CD4-positive, alpha-beta T cell treated with Interleukin-2 at 100 ng/mL for 4 hours (primary cell): ENCODE measurements around the gene MOG.
A peak's percentile ranks its signal among the peaks of the same experiment; 100 is the strongest.
"Not testable (repeated sequence)": the region's sequence is repeated elsewhere in the genome, so short reads cannot be mapped to it uniquely, and the experiment has no call there.

Source experiments
- DNase-seq: peaks from one replicate; pipeline ENCODE4 v3.0.0-alpha.2; 2020; ENCODE audit warnings: low spot score

The MOG gene

DNA sequence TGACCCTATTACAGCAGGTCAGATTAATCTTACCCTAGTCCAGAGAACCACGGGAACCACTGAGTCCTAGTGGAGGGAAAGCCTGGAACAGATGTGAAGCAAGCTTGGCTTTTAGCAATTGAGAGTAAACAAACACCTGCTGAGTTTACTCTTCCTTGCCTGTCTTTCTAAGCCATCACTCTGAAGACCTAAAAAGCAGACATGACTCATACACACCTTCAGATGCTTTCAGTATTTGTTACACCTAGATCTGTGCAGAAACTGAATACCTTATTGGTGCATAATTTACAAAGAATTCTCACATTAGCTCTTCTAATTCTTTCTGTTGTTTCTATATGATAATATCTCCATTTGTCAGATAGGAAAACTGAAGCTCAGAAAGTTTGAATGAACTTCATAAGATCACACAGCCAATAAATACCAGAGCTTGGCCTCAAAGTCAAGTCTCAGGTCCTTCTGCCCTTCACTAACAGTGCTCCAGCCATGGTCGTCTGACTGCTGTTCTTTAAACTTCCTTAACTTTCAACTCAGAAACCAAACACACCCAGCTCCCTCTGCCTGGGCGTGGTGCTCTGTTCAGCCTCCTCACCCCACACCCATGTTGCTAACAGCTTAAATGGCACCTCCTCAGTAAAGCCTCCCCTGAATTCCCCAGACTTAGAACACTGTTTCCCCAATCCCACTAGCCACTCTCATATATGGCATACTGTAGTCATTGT is 15.3 kb upstream of the MOG start:
- peak; percentile 57 for DNase-seq

DNA sequence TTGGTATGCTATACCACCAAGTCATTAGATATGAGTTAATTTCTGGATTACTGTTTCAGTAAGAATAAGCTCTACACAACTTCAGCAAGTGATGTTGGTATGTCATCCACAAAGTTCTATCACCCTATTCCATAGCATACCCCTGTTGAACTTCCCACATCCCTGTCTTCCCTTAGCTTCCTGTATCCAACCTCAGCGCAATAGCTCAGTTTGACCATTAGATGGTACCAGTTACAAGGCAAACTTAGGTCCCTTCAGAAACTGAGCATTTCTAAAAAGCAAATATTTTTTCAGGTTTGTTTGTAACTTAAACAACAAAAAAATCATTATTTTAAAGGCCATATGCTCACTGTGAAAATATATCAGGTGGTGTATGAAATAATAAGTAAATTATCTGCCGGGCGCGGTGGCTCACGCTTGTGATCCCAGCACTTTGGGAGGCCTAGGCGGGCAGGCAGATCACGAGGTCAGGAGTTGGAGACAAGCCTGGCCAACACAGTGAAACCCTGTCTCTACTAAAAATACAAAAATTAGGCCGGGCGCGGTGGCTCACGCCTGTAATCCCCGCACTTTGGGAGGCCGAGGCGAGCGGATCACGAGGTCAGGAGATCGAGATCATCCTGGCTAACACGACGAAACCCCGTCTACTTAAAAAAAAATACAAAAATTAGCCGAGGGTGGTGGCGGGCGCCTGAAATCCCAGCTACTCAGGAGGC is 8.8 kb upstream of the MOG start:
- DNase-seq: no peak

DNA sequence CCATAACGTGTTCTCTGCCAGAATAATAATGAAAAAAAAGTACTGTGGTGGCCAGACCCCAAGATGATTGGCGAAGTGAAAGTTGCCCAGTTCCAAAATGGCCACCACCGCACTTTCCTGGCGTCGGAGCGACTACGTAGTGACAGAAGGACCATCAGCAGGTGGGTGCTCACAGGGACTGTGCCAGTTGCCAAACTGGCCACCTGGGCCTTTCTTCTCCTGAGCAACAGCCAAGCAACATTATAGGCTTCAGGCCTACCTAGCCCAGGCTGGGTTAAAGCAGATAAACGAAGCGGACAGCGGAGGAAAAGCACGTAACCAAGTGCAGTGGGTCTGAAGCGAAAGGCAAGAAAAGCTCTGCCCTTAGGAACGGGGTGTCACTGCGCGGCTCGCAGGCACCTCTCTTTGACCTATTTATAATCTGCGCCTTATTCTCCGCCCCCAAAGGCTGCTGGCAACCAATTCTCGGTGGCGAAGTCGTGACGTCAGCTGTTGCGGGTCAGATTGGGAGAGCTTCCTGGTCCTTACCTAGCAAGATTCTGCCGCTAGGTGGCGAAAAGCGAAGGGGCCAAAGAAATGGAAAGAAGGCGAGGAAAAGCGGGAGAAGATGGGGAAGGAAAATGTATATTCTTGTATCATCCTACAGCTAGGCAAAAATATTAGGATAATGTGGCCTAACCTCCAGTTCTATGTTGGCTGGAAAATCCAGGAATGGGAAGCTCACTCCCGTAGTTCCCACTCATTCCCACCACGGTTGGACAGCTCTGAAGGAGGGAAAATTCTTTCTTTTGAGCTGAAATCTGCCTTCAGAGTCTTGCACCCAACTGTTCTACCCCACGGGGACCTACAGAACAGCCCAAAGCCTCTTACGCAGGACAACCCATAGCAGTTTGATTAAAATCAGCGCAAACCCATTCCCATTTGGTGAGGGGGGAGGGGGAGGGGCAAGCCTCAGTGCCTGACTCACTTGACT is 6.9 kb upstream of the MOG start:
- peak; percentile 99 for DNase-seq

DNA sequence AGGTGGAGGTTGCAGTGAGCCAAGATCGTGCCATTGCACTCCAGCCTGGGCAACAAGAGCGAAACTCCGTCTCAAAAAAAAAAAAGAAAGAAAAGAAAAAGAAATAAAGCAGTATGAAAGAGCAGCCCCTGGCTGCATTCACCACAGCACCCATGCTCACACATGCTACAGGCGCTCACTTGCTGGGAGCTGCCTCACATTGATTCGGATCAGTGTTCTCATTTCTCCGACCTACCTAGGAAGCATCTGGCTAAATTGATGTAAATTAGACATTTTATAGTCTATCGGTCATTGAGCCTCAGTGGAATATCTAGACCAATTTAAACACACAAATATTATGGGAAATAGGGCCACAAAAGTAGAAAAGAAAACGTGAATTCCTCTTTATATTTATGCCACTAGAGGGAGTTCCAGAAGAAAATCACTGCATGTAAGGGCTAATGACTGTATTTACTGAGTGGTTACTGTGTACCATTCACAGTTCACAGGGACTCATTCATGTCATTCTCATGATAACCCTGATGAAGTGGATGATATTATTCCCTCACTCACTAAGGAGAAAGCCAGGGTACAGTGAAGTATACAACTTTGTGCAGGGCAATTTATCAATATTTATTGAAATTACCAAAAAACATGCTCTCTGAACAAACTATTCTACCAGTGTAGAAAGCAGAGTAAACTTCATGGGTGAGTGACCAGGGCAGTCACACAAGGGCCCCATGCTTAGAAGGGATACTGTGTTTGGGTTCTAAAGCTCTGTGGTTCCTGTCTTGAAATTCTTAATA is 5.3 kb upstream of the MOG start:
- DNase-seq: peak; percentile 60

- no peak for DNase-seq
Observed at GRCh38 chr6:29652198-29652584, 4.7 kb upstream of the MOG start.

GRCh38 chr6:29653452-29654038 is 3.3 kb upstream of the MOG start:
- DNase-seq: peak; percentile 77

DNA sequence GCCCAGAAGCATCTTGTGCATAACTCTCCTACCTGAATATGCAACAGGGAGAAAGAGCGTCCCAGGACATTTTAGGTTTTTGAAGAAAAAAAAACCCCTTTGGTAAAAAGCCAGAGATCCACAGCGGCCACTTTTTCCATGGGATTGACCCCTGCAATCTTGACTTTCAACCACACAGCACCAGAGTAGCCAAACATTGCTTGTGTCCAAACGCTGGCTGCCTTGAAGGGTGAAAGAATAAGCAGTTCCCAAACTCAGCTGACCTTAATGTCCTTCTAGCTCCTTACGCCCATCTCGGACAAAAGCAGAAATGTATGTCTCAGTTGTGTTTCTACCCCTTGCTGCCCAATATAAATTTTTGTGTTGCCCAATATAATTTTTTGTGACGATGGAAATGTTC is 1.2 kb upstream of the MOG start:
- DNase-seq: no peak

DNA sequence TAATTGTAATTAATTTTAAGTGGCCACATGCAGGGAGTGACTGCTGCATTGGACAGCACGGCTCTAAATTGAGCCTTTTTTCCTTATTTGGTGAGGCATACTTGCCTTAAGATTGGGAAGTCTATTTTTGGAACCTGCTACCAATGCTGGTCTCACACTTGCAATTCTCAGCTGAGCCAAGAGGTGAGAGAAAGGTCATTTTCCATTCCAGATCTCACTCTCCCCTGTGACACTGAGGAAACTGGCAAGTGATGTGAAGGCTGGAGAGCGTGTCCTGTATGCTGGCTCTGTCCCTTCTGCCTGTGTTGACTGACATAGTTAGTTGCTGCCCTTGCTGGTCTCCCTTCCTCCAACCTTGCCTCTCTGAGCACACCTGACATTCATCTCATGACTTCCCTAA is 735 bp upstream of the MOG start:
- no peak for DNase-seq

- DNase-seq: no peak
Observed at GRCh38 chr6:29661071-29661470, 4.2 kb downstream of the MOG start.

DNA sequence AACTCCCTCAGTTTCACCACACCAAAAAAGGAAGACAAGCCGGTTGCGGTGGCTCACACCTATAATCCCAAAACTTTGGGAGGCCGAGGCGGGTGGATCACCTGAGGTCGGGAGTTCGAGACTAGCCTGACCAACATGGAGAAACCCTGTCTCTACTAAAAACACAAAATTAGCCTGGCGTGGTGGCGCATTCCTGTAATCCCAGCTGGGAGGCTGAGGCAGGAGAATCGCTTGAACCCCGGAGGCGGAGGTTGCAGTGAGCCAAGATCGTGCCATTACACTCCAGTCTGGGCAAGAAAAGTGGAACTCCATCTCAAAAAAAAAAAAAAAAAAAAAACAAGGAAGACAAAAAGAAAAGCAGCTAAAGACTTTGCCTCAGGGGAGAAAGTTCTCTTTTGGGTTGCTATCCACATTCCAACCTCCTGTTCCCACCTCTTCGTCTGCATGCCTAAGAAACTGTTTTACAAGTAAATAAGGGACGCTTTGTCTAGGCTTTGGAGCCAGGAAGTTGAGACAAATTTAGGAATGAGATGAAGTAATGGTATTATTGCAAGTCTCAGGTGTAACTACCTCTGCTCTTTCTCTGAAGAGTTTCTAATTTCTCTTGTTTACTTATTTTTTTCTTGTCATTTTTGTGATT is 4.7 kb downstream of the MOG start:
- DNase-seq: not testable (repeated sequence)

DNA sequence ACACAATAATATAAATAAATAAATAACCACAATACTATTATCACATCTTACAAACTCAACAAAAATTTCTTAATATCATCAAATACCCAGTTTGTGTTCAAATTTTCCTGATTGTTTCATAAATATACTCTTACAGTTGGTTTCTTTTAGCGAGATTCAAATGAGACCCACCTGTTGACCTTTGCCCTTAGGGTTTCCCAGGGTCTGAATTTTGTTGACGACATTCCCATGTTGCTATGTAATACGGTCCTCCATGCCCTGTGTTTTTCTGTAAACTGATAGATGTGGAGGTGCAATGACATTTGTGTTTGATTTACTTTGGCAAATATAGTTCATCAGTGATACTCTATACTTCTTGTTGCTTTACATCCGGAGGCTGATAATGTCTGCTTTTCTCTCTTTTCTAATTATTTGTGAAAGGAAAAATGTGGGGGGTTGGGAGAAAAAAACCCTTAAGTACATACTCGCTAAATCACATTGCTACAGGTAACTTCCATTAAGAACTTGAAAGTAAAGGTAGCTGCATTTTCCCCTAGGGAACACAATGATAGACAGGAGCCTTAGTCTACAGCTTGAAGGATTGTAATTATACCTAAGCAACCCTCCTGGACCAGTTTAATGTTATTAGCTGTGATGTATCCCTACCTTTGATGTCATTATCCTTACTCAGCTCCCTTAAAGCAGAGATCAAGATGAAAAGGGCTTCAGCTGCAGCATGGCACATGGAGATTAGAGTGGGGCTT is 6.6 kb downstream of the MOG start:
- no peak for DNase-seq

GRCh38 chr6:29665942-29666825 is 9.3 kb downstream of the MOG start:
- DNase-seq: no peak

GRCh38 chr6:29666826-29667130 is 9.9 kb downstream of the MOG start:
- no peak for DNase-seq

DNA sequence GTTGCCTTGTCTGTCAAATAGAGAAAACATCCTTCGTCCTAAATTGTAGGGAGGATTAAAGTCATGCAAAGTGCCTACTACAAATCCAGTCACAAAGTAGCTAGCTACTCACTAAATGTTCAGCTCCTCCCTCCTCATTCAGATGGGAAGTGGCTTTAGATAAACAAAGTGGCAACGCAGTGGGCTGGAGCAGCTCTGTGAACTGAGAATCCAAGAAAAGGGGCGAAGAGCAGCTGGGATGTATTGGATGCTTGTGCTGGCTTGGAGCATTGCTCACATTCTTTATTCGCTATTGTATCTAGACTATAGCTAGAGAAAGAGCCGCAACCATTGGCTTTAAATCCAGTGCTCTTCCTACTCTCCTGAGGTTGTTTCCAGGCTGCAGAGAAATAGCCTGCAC is 10.3 kb downstream of the MOG start:
- no peak for DNase-seq

DNA sequence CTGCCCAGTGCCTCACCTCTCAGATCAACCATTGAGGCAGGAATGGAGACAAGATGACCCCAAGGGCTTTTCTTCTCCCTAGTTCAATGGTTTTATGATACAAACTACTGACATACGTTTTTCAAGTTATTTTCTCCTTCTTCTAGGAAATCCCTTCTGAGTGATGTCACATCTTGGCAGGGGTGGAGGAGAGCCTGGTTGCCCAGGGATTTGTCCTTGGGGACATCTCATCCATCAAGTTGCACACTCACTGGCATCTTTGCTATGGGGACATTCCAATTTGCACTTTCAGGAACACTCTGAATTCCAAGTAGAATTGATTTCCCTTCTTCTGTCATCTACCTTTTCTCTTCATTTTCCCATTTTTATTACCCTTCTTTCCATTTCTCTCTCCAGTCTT is 14.1 kb downstream of the MOG start:
- DNase-seq: no peak

DNA sequence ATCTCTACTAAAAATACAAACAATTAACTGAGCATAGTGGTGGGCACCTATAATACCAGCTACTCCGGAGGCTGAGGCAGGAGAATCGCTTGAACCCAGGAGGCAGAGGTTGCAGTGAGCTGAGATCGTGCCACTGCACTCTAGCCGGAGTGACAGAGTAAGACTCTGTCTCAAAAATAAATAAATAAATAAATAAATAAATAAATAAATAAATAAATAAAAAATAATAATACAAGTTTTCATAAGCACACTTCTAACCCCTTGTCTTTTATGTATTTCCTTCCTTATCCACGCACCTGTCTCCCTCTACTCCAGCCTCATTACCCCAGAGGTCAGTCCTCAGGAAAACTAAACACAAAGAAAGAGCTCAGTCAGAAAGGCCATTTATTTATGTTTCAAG is 15.2 kb downstream of the MOG start:
- DNase-seq: not testable (repeated sequence)

GRCh38 chr6:29673161-29673560 is 16.3 kb downstream of the MOG start:
- DNase-seq: no peak

GRCh38 chr6:29674008-29674407 is 17.1 kb downstream of the MOG start:
- DNase-seq: no peak

DNA sequence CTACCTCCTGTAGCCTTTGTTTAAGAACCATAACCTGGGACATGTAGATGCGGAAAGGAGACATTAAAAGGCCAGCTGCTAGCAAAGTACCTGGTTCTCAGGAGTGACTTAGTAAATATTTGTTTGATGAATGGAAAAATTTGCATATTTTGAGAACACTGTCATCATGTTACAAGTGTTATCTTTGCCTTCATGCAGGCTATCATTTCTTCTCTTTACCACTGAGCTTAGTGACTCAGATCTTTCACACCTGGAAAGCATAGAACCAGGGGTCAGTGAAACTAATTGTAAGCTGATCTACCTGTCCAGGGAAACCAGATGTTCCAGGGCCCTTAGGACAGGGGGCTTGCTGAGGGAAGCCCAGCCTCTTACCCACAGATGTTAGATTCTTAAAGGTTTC is 18.7 kb downstream of the MOG start:
- DNase-seq: no peak
